HepG2 (cell line): Measurements from ENCODE around the gene FIZ1. TPM values are rescaled to one million over a fixed set of nuclear protein-coding genes. Genes with fewer than 3 reads are reported as not detected.
A peak's percentile ranks its signal among the peaks of the same experiment; 100 is the strongest.

Source experiments
- CC2D1A ChIP-seq: sonication (generic); formaldehyde crosslinking; IDR thresholded peaks from 2 replicates; pipeline ENCODE4 v1.8.1; 2023; ENCODE audit warnings: mild to moderate bottlenecking, missing genetic modification reagents
- HMGXB4 ChIP-seq, 2 experiments: sonication (generic) in 1 of 2; formaldehyde crosslinking in 1 of 2; IDR thresholded peaks; 2 replicates each; pipeline versions ENCODE4 v1.4.0 to v1.6.1; 2018 to 2020; ENCODE audit warnings: missing genetic modification reagents in 2 of 2, borderline replicate concordance in 1 of 2, low read depth in 1 of 2, mild to moderate bottlenecking in 1 of 2, missing biosample characterization in 1 of 2
- JUN ChIP-seq: sonication (generic); formaldehyde crosslinking; IDR thresholded peaks from 2 replicates; pipeline ENCODE4 v1.4.0; 2020; ENCODE audit warnings: mild to moderate bottlenecking, missing genetic modification reagents
- MED1 ChIP-seq: sonication (generic); formaldehyde crosslinking; IDR thresholded peaks from 2 replicates; pipeline ENCODE4 v1.4.0; 2020; ENCODE audit warnings: missing genetic modification reagents
- PRDM4 ChIP-seq: sonication (generic); formaldehyde crosslinking; IDR thresholded peaks from 2 replicates; pipeline ENCODE4 v1.9.0; 2021; ENCODE audit warnings: missing genetic modification reagents, borderline replicate concordance
- RAD51 ChIP-seq: fragments of 450-650 bp; IDR thresholded peaks from 2 replicates; pipeline ENCODE4 v1.6.1; 2016; ENCODE audit warnings: borderline replicate concordance
- REST ChIP-seq, 2 experiments: IDR thresholded peaks; 2 replicates each; pipeline ENCODE4 v1.6.1; 2011 to 2012; ENCODE audit warnings: low read length in 2 of 2, borderline replicate concordance in 1 of 2, low read depth in 1 of 2, mild to moderate bottlenecking in 1 of 2, moderate library complexity in 1 of 2
- RFXAP ChIP-seq: sonication (generic); formaldehyde crosslinking; IDR thresholded peaks from 2 replicates; pipeline ENCODE4 v1.4.0; 2020; ENCODE audit warnings: missing genetic modification reagents, borderline replicate concordance
- SMARCC2 ChIP-seq: fragments of 450-650 bp; IDR thresholded peaks from 2 replicates; pipeline ENCODE4 v1.6.1; 2017; ENCODE audit warnings: antibody characterized with exemption, mild to moderate bottlenecking
- STAT6 ChIP-seq: sonication (generic); formaldehyde crosslinking; IDR thresholded peaks from 2 replicates; pipeline ENCODE4 v1.4.0; 2020; ENCODE audit warnings: missing genetic modification reagents, mild to moderate bottlenecking, borderline replicate concordance
- ZBTB38 ChIP-seq: sonication (generic); formaldehyde crosslinking; IDR thresholded peaks from 2 replicates; pipeline ENCODE4 v1.5.1; 2020; ENCODE audit warnings: mild to moderate bottlenecking, missing genetic modification reagents
- ZBTB42 ChIP-seq: sonication (generic); formaldehyde crosslinking; IDR thresholded peaks from 2 replicates; pipeline ENCODE4 v1.5.0; 2020; ENCODE audit warnings: mild to moderate bottlenecking, missing genetic modification reagents
- ZMYM4 ChIP-seq: sonication (generic); formaldehyde crosslinking; IDR thresholded peaks from 2 replicates; pipeline ENCODE4 v1.8.1; 2023; ENCODE audit warnings: mild to moderate bottlenecking, missing genetic modification reagents
- ZNF260 ChIP-seq: sonication (generic); formaldehyde crosslinking; IDR thresholded peaks from 2 replicates; pipeline ENCODE4 v1.4.0; 2020; ENCODE audit warnings: missing genetic modification reagents, low read depth, mild to moderate bottlenecking, borderline replicate concordance
- ZNF558 ChIP-seq: sonication (generic); formaldehyde crosslinking; IDR thresholded peaks from 2 replicates; pipeline ENCODE4 v1.9.0; 2022; ENCODE audit warnings: mild to moderate bottlenecking, missing genetic modification reagents, borderline replicate concordance
- ZNF562 ChIP-seq: sonication (generic); formaldehyde crosslinking; IDR thresholded peaks from 2 replicates; pipeline ENCODE4 v1.8.0; 2022; ENCODE audit warnings: missing genetic modification reagents, borderline replicate concordance
- ZNF652 ChIP-seq: IDR thresholded peaks from 2 replicates; pipeline ENCODE4 v1.6.1; 2016; ENCODE audit warnings: low read depth, borderline replicate concordance
- ZNF850 ChIP-seq: sonication (generic); formaldehyde crosslinking; conservative IDR thresholded peaks from 2 replicates; pipeline ENCODE4 v1.9.0; 2021; ENCODE audit warnings: mild to moderate bottlenecking, missing genetic modification reagents
- ZSCAN21 ChIP-seq: sonication (generic); formaldehyde crosslinking; IDR thresholded peaks from 2 replicates; pipeline ENCODE4 v1.8.0; 2022; ENCODE audit warnings: mild to moderate bottlenecking, missing genetic modification reagents, moderate library complexity, borderline replicate concordance
- polyA plus RNA-seq, 8 experiments: library from polyadenylated mRNA; depleted of rRNA in 3 of 8; stranded (reverse) in 7 of 8; unstranded in 1 of 8; fragments of >200 nt; fragmentation: Illumina TruSeq in 4 of 8; extraction: Trizol in 4 of 8; gene quantifications; 2 replicates each; pipeline versions ENCODE4 v1.2.1 to v1.2.3, GENCODE V29; 2011 to 2016; ENCODE audit warnings: low read depth in 4 of 8, missing spikeins in 1 of 8, mixed read lengths in 1 of 8; ENCODE audit not compliant: insufficient read depth in 1 of 8
- total RNA-seq, 5 experiments: library from RNA; depleted of rRNA; stranded (reverse); fragments of >200 nt; fragmentation: Illumina TruSeq; extraction: Trizol; gene quantifications; 2 replicates each; pipeline ENCODE4 v1.2.3, GENCODE V29; 2016; ENCODE audit warnings: low read depth in 1 of 5

The FIZ1 gene
- total and polyA plus RNA-seq, 2 of the 13 experiments (the other 11 are each of a cell fraction or from before 2014, with no cell fraction given): 3.6 to 5.9 TPM

GRCh38 chr19:55599468-55599841 lies at the start of gene FIZ1 (continued):
- TF ChIP-seq REST (IDR thresholded peaks at IDR 0.05; ENCODE audit: borderline replicate concordance in 1 of 2, low read depth in 1 of 2, low read length in 2 of 2): no peak
- TF ChIP-seq ZSCAN21 (CRISPR knock-in tag): no peak
- no peak for TF ChIP-seq RAD51
- TF ChIP-seq ZNF260 (CRISPR knock-in tag): no peak
- 0 out of 2 replicates have a peak, but pooled peaks have one; percentile 22 for TF ChIP-seq RFXAP (CRISPR knock-in tag)
- TF ChIP-seq HMGXB4 (CRISPR knock-in tag; IDR thresholded peaks at IDR 0.05; ENCODE audit: borderline replicate concordance in 1 of 2, low read depth in 1 of 2): peak in 1 of 2 experiments; percentile 67; a peak in 2 of 4 replicates
- TF ChIP-seq ZNF562 (CRISPR knock-in tag): no peak
- TF ChIP-seq JUN (CRISPR knock-in tag): no peak; the same call in 1 of the 2 replicates
- no peak for TF ChIP-seq PRDM4 (CRISPR knock-in tag)
- TF ChIP-seq ZBTB42 (CRISPR knock-in tag): no peak
- no peak for TF ChIP-seq ZNF652 (CRISPR knock-in tag)
- no peak for TF ChIP-seq ZNF558 (CRISPR knock-in tag)
- no peak for TF ChIP-seq ZBTB38 (CRISPR knock-in tag)
- no peak for TF ChIP-seq ZMYM4 (CRISPR knock-in tag)
- TF ChIP-seq SMARCC2: no peak
- no peak for TF ChIP-seq CC2D1A
- no peak for TF ChIP-seq ZNF850 (CRISPR knock-in tag)
- no peak; the same call in 1 of the 2 replicates for TF ChIP-seq MED1 (CRISPR knock-in tag)
- TF ChIP-seq STAT6 (CRISPR knock-in tag): no peak
